ENCODE results near the gene WDPCP. TPM values are rescaled to one million over a fixed set of nuclear protein-coding genes. Genes with fewer than 3 reads are reported as not detected.

WDPCP gene
- total and polyA plus RNA-seq, 2 of the 4 experiments (the other 2 are of a cell fraction), result 2.2 to 10.2 TPM

DNA sequence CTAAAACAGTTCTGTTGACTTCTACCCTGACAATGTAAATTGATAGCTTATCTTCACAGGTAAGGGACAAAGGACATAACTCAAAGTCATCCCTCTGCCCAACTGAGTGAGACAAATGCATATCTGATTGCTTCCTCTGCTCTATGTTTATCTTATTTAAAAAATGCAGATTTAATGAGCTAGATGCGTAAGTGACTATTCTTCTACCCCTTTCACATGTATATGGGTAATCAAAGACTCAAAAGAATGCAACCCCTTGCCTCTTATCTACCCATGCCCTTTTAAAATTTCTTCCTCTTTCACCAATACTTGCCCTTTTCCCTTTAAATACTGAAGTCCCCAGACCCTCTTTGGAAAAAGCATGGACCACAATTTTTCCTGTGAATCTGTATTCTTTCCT lies 253.4 kb downstream of the WDPCP start:
- no peaks in the 10 kb centered on the region for H4K20me1 ChIP-seq (ENCODE audit: insufficient read depth, low read length)
- BruUV-seq (replicated peaks), result no TSS peak
- no peaks in the 10 kb centered on the region for H3K27me3 ChIP-seq (ENCODE audit: control insufficient read depth, insufficient read depth, low read length)
- no peak overlapping the region for H2BK5ac ChIP-seq (ENCODE audit: low read depth, low read length, poor library complexity, severe bottlenecking)
- H4K91ac ChIP-seq (ENCODE audit: insufficient read depth, low read depth, low read length), result no peak overlapping the region
- no peak overlapping the region for H2BK15ac ChIP-seq (ENCODE audit: low read depth, low read length)
- H4K8ac ChIP-seq (ENCODE audit: low read depth in 2 of 2, low read length in 2 of 2), result no peak overlapping the region
- dilution Hi-C loops (cut with HindIII; ENCODE audit: low sequenced_read_pairs, unreplicated experiment), result no loop called here
- H3K36me3 ChIP-seq (ENCODE audit: control insufficient read depth, insufficient read depth, low read length), result no peaks in the 10 kb centered on the region
- H3K4me2 ChIP-seq (ENCODE audit: low read depth, low read length), result no peak overlapping the region
- no peak overlapping the region for H3K4me3 ChIP-seq (ENCODE audit: insufficient read depth, low read depth, low read length)
- H3K23ac ChIP-seq (ENCODE audit: low read depth, low read length), result no peak overlapping the region
- no peak overlapping the region for H2BK20ac ChIP-seq (ENCODE audit: low read depth, low read length)
- in situ Hi-C loops (cut with MboI; ENCODE audit: low sequenced_read_pairs), result no loop called here
- no peak overlapping the region for H2AFZ ChIP-seq (replicated peaks; ENCODE audit: low read length, poor library complexity)
- H3K79me1 ChIP-seq (ENCODE audit: low read depth in 1 of 2, low read length in 2 of 2), result no peaks in the 10 kb centered on the region
- CTCF ChIA-PET, result no interaction called here
- no peak overlapping the region for H4K5ac ChIP-seq (ENCODE audit: low read depth, low read length)
- WGBS, 2 experiments (ENCODE audit: extremely low coverage in 2 of 2, insufficient read length in 1 of 2), result no CpG with 5 or more reads among the region's 1 CpG
- POLR2A ChIA-PET (ENCODE audit: unreplicated experiment), result no interaction called here
- H3K27ac ChIP-seq (ENCODE audit: insufficient read depth, low read length), result no peak overlapping the region
- no peak overlapping the region for H2AK9ac ChIP-seq (replicated peaks; ENCODE audit: low read depth, low read length, poor library complexity)
- H2BK120ac ChIP-seq (ENCODE audit: low read depth, low read length), result no peak overlapping the region
- no peak overlapping the region for H3K18ac ChIP-seq (ENCODE audit: low read depth, low read length)
- no peaks in the 10 kb centered on the region for H3K4me1 ChIP-seq (ENCODE audit: control insufficient read depth, insufficient read depth, low read length)
- H3K56ac ChIP-seq (ENCODE audit: extremely low read depth, insufficient read depth, low read length), result no peak overlapping the region
- H3K9me1 ChIP-seq (ENCODE audit: insufficient read depth, low read length), result no peaks in the 10 kb centered on the region
- no peak for DNase-seq
- no peak overlapping the region for H3K14ac ChIP-seq (replicated peaks; ENCODE audit: low read depth, low read length)
- H3K4ac ChIP-seq (ENCODE audit: low read depth, low read length), result no peak overlapping the region
- H3K9ac ChIP-seq (ENCODE audit: low read depth, low read length), result no peak overlapping the region
- TF ChIP-seq CHD1 (IDR thresholded peaks at IDR 0.05; ENCODE audit: low read depth, low read length), result no peak
- TF ChIP-seq, protein P1, sequence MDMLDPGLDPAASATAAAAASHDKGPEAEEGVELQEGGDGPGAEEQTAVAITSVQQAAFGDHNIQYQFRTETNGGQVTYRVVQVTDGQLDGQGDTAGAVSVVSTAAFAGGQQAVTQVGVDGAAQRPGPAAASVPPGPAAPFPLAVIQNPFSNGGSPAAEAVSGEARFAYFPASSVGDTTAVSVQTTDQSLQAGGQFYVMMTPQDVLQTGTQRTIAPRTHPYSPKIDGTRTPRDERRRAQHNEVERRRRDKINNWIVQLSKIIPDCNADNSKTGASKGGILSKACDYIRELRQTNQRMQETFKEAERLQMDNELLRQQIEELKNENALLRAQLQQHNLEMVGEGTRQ (IDR thresholded peaks at IDR 0.05; ENCODE audit: low read depth, low read length), result no peak
- no peak for TF ChIP-seq RFX5 (IDR thresholded peaks at IDR 0.05; ENCODE audit: low read depth, low read length)
- TF ChIP-seq FOS (IDR thresholded peaks at IDR 0.05; ENCODE audit: low read depth, low read length), result no peak
- TF ChIP-seq, protein P2, sequence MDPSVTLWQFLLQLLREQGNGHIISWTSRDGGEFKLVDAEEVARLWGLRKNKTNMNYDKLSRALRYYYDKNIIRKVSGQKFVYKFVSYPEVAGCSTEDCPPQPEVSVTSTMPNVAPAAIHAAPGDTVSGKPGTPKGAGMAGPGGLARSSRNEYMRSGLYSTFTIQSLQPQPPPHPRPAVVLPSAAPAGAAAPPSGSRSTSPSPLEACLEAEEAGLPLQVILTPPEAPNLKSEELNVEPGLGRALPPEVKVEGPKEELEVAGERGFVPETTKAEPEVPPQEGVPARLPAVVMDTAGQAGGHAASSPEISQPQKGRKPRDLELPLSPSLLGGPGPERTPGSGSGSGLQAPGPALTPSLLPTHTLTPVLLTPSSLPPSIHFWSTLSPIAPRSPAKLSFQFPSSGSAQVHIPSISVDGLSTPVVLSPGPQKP (IDR thresholded peaks at IDR 0.05; ENCODE audit: borderline replicate concordance, low read depth, low read length), result no peak
- H3K9me3 ChIP-seq (ENCODE audit: control insufficient read depth, insufficient read depth, low read length), result no peaks in the 10 kb centered on the region
- intact Hi-C loops (cut with micrococcal nuclease), result no loop called here
- H2AK5ac ChIP-seq (ENCODE audit: low read depth, low read length), result no peak overlapping the region
- no peak for ATAC-seq (ENCODE audit: low read depth)

Data from IMR-90 (cell line).